DND-41 (cell line): ENCODE data around the gene GNG11.

Experiments used
- ATAC-seq: fragments of 200-7000 bp; cut with Tn5 transposase; 3 replicates; pipeline ENCODE4 v1.9.1; 2021; ENCODE audit warnings: low read depth; ENCODE audit not compliant: insufficient read depth
- DNase-seq: peaks from one replicate; pipeline ENCODE4 v3.0.0-alpha.2; 2020
- H2AFZ ChIP-seq: 2 replicates; pipeline ENCODE4 v1.6.0; 2012; ENCODE audit warnings: low read depth, low read length
- H3K27ac ChIP-seq: 2 replicates; pipeline ENCODE4 v1.5.1; 2012; ENCODE audit warnings: low read length, inconsistent platforms
- H3K27me3 ChIP-seq: fragments of 200-600 bp; sonication (generic); 2 replicates; pipeline ENCODE4 v1.6.0; 2012; ENCODE audit warnings: low read length, mild to moderate bottlenecking, inconsistent platforms; ENCODE audit not compliant: insufficient read depth, poor library complexity
- H3K36me3 ChIP-seq: 2 replicates; pipeline ENCODE4 v1.5.1; 2012; ENCODE audit warnings: low read length, inconsistent platforms; ENCODE audit not compliant: insufficient read depth
- H3K4me1 ChIP-seq: 2 replicates; pipeline ENCODE4 v1.5.1; 2012; ENCODE audit warnings: mild to moderate bottlenecking, low read length; ENCODE audit not compliant: insufficient read depth
- H3K4me2 ChIP-seq: 2 replicates; pipeline ENCODE4 v1.6.0; 2012; ENCODE audit warnings: mild to moderate bottlenecking, moderate library complexity, low read length, inconsistent platforms; ENCODE audit not compliant: insufficient read depth
- H3K4me3 ChIP-seq, 2 experiments: fragments of 200-600 bp in 1 of 2; shearing (Covaris generic) in 1 of 2; 2 replicates each; pipeline ENCODE4 v1.5.1; 2012 to 2016; ENCODE audit warnings: inconsistent platforms in 2 of 2, low read length in 2 of 2, mild to moderate bottlenecking in 2 of 2, low read depth in 1 of 2, moderate library complexity in 1 of 2
- H3K79me2 ChIP-seq: 2 replicates; pipeline ENCODE4 v1.6.0; 2012; ENCODE audit warnings: low read length, inconsistent platforms; ENCODE audit not compliant: insufficient read depth
- H3K9ac ChIP-seq: 2 replicates; pipeline ENCODE4 v1.6.0; 2012; ENCODE audit warnings: low read depth, mild to moderate bottlenecking, inconsistent platforms, low read length, moderate library complexity
- H3K9me3 ChIP-seq: 2 replicates; pipeline ENCODE4 v1.5.1; 2012; ENCODE audit warnings: low read length, moderate library complexity, mild to moderate bottlenecking, inconsistent platforms; ENCODE audit not compliant: insufficient read depth, severe bottlenecking
- H4K20me1 ChIP-seq: 2 replicates; pipeline ENCODE4 v1.6.0; 2012; ENCODE audit warnings: low read length; ENCODE audit not compliant: insufficient read depth
- EZH2 ChIP-seq: IDR thresholded peaks from 3 replicates; pipeline ENCODE4 v1.6.1; 2012; ENCODE audit warnings: borderline replicate concordance, low read depth, mild to moderate bottlenecking, moderate library complexity, low read length, inconsistent platforms; ENCODE audit not compliant: severe bottlenecking
- TF ChIP-seq, protein P1 (sequence below): IDR thresholded peaks from 2 replicates; pipeline ENCODE4 v1.5.1; 2012; ENCODE audit warnings: borderline replicate concordance, low read length, moderate library complexity, mild to moderate bottlenecking; ENCODE audit not compliant: poor library complexity, severe bottlenecking; ENCODE audit errors: extremely low read depth

GNG11 gene

DNA sequence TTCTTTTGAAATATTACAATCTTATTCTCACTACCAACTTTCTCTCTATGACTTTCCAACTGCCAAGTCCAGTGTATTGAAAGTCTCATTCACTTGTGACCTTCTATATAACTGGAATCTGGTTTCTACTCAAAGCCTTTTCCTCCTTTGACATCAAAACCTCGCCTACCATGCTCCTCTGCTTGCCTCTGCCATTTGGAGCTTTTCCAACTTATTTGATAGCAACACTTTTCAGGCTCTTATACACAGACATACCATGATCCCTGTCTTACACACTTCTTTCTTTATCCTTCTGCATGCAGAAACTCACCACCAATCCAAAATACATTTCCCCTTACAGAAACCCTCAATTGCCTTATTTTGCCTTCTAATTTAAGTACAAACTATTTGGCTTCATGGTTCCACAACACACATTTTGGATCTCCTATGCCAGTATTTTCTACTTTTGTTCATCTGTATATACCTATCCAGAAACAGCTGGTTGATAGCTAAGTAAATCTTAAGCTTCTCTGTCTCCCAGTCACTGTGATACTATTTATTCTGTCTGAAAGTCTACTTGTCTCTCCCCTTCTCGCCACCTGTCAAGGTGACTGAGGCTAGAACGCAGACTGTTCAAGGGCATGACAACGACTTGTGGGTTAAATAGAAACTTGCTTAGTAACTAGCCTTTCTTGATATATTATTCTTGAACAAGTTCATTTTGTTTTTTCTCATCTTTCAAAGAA is 22.4 kb downstream of the GNG11 start:
- Histone ChIP-seq H3K4me2 (no peak overlapping the region), H2AFZ (no peak overlapping the region), H4K20me1 (no peaks in the 10 kb centered on the region), H3K4me1 (no peaks in the 10 kb centered on the region), H3K36me3 (no peaks in the 10 kb centered on the region), H3K9ac (no peak overlapping the region), H3K9me3 (no peaks in the 10 kb centered on the region), H3K4me3 (no peak overlapping the region), H3K27me3 (no peaks in the 10 kb centered on the region), H3K27ac (no peak overlapping the region), H3K79me2 (no peaks in the 10 kb centered on the region)
- no peak for DNase-seq
- no peak for ATAC-seq
- TF ChIP-seq, protein P1, sequence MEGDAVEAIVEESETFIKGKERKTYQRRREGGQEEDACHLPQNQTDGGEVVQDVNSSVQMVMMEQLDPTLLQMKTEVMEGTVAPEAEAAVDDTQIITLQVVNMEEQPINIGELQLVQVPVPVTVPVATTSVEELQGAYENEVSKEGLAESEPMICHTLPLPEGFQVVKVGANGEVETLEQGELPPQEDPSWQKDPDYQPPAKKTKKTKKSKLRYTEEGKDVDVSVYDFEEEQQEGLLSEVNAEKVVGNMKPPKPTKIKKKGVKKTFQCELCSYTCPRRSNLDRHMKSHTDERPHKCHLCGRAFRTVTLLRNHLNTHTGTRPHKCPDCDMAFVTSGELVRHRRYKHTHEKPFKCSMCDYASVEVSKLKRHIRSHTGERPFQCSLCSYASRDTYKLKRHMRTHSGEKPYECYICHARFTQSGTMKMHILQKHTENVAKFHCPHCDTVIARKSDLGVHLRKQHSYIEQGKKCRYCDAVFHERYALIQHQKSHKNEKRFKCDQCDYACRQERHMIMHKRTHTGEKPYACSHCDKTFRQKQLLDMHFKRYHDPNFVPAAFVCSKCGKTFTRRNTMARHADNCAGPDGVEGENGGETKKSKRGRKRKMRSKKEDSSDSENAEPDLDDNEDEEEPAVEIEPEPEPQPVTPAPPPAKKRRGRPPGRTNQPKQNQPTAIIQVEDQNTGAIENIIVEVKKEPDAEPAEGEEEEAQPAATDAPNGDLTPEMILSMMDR: no peak
- no peak for TF ChIP-seq EZH2

DNA sequence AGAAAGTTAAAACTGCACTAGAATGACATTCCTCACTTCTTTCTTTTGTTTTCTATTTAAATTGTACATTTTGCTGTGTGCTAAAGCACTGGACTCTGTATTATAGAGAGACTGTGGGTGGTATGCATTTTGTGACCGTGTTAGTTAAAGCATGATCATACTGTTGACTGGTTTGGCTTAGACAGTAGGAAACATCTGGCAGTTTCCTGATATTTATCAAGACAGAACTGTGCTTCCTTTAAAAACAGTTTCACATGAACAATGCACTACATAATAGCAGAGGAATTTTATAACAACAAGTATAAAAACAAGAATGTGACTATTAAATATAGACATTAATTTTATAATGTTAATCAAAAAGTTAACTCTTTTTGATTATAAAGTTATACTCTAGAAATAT is 23.1 kb downstream of the GNG11 start:
- Histone ChIP-seq H3K9me3 (no peaks in the 10 kb centered on the region), H4K20me1 (no peaks in the 10 kb centered on the region), H3K36me3 (no peaks in the 10 kb centered on the region), H3K9ac (no peak overlapping the region), H3K4me1 (no peaks in the 10 kb centered on the region), H3K27me3 (no peaks in the 10 kb centered on the region), H2AFZ (no peak overlapping the region), H3K4me3 (no peak overlapping the region), H3K79me2 (no peaks in the 10 kb centered on the region), H3K27ac (no peak overlapping the region), H3K4me2 (no peak overlapping the region)
- DNase-seq (no peak), ATAC-seq (no peak)
- TF ChIP-seq, protein P1: no peak
- TF ChIP-seq EZH2: no peak

DNA sequence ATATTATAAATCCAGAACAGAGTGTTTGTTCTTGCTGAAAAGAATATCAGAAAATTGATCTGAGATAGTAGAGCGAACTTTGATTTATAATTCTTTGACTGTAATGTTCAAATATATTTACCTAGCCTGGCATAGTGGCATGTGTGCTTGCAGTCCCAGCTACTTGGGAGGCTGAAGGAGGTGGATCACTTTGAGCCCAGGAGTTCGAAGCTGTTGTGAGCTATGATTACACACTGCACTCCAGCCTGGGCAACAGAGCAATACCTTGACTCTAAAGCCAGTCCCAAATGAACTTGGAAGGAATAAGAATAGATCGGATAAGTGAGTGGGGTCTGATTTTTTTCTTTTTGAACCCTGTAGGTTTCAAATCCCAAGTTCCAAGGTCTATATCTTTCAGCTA is 23.5 kb downstream of the GNG11 start:
- Histone ChIP-seq H3K4me1 (no peaks in the 10 kb centered on the region), H3K4me3 (no peak overlapping the region), H3K9ac (no peak overlapping the region), H3K79me2 (no peaks in the 10 kb centered on the region), H2AFZ (no peak overlapping the region), H3K27ac (no peak overlapping the region), H3K4me2 (no peak overlapping the region), H4K20me1 (no peaks in the 10 kb centered on the region), H3K27me3 (no peaks in the 10 kb centered on the region), H3K36me3 (no peaks in the 10 kb centered on the region), H3K9me3 (no peaks in the 10 kb centered on the region)
- TF ChIP-seq, protein P1: no peak
- TF ChIP-seq EZH2: no peak
- DNase-seq (no peak), ATAC-seq (no peak)
